Subcutaneous adipose tissue (tissue), 4 donors: Measurements from ENCODE around the gene SFT2D3. TPM values are rescaled to one million over a fixed set of nuclear protein-coding genes. Genes with fewer than 3 reads are reported as not detected.

Experiments
- total RNA-seq, 4 donors: library from RNA; depleted of rRNA; stranded (reverse); fragments of >200 nt; gene quantifications; one replicate each; pipeline ENCODE4 v1.1.0, GENCODE V29; 2016
- TF ChIP-seq, protein P1 (sequence below): fragments of 450-650 bp; IDR thresholded peaks from one replicate; pipeline ENCODE4 v1.5.1; 2016; ENCODE audit warnings: low read depth, mild to moderate bottlenecking, control low read depth, antibody characterized with exemption, moderate library complexity

SFT2D3 gene
- total RNA-seq, 4 donors from 2014 or later: 5.8 to 14.9 (median 8.1) TPM

GRCh38 chr2:127660291-127660578 is 41.1 kb upstream of the SFT2D3 start:
- TF ChIP-seq, protein P1, sequence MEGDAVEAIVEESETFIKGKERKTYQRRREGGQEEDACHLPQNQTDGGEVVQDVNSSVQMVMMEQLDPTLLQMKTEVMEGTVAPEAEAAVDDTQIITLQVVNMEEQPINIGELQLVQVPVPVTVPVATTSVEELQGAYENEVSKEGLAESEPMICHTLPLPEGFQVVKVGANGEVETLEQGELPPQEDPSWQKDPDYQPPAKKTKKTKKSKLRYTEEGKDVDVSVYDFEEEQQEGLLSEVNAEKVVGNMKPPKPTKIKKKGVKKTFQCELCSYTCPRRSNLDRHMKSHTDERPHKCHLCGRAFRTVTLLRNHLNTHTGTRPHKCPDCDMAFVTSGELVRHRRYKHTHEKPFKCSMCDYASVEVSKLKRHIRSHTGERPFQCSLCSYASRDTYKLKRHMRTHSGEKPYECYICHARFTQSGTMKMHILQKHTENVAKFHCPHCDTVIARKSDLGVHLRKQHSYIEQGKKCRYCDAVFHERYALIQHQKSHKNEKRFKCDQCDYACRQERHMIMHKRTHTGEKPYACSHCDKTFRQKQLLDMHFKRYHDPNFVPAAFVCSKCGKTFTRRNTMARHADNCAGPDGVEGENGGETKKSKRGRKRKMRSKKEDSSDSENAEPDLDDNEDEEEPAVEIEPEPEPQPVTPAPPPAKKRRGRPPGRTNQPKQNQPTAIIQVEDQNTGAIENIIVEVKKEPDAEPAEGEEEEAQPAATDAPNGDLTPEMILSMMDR: no peak

DNA sequence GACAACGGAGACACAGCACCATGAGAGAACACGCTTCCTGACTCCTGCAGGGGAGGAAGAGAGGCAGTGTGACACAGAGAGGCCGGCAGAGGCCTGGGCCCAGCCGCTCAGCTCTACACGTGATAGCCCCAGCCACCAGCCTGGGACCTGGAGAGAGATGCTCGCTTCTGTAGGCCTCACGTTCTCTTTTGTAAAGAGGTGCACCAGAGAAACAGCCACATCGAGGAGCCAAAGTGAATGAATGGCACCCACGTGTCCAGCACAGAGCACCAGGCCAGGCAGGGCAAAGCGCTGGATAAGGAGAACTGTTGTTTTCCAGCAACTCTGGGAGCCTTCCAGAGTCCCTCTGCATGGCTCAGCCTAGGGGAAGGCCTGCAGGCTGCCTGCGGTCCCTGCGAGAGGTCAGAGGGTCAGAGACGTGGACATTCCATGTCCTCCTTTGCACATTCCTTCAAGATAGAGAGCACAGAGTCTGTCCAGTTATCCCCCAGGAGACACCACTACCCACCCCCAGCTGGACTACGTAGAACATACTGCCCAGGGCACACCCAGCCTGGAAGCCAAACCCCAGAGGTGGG is 40.1 kb upstream of the SFT2D3 start:
- TF ChIP-seq, protein P1: no peak

GRCh38 chr2:127661949-127662510 is 39.3 kb upstream of the SFT2D3 start:
- TF ChIP-seq, protein P1: no peak

DNA sequence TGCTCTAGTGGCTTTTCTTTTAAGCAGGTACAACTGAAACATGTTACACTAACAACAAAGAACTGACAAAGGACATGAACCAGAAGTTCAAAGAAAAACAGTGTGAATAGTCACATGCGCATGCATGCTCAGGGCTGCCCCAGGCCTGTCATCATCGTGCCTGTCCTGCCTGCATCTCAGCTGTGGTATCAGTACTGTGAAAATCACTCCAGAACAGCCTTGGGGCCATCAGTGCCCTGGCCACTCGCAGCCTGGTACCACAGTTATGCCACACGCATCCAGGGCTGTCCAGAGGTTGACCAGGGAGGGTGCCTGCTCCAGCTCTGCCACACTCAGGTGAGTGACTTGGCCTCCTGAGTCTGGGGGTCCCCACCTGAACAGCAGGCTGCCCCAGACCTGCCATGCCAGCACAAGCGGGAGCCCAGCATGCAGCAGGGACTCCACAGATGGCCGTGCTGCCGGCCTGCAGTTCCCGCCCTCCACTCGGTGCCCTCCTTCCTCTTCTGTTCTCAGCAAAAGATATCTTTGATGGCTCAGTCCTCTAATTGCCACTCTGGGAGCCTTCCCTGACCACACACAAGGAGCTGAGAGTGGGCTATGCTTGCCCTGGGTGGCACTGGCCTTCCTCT is 38.2 kb upstream of the SFT2D3 start:
- TF ChIP-seq, protein P1: no peak

DNA sequence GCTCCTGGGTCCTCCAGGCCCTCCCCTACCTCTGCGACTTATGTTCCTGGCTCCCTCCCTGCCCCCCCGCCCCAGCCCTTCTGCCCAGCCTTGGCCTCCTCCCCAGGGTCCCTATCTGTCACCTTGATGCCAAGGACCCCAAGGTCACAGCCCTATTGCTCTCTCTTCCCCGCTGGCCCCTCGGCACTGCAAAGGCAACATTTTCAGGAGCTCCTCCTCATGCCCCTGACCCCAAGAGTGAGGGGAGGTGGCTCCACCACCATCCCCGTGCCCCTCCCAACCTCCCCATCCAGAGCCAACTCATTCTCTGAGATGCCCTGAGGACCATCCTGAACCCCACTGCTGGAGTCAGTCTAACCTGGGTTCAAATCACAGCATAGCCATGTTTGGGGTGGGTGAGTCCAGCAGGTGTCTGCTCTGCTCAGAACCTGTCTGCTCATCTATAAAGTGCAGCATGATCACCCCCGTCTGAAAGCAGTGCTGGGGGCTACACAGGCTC is 37.7 kb upstream of the SFT2D3 start:
- TF ChIP-seq, protein P1: no peak

GRCh38 chr2:127664065-127664894 is 37.0 kb upstream of the SFT2D3 start:
- TF ChIP-seq, protein P1: no peak

DNA sequence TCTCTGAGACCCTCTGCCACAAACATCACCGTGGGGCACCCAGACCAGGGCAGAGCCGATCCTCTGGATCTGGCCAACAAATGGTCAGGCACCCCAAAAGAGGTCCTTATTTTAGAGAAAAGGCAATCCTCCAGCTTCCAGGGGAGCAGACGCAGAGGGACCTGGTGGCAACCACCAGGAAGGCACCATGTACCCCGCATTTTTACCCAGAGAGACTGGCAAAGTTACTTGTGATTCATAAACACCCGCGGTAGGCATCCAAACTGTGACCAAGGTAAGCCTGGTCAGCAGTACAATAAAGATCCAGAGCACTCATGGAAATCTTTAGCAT is 36.4 kb upstream of the SFT2D3 start:
- TF ChIP-seq, protein P1: no peak
